ENCODE measurements around the gene RAB20.

RAB20 gene

DNA sequence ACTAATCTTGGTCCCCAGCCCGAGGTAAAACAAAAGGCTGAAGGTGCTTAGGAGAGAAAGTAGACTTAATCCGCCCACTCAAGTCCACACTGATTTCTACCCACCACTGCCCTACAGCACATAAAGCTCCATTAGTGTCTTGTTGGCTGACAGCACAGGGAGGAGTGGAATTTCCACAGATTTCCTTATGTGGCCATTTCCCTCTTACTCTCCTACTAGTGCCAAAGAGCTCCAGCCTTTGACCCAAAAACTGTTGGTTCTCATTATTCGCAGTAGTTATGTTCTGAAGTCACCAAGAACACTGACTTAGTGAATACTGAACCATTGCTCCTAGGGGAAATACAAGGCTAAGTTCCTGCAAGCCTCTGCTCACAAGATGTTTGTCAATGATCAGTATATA lies 61.2 kb downstream of the RAB20 start:
- no peaks in the 10 kb centered on the region for H3K9me2 ChIP-seq (replicated peaks; ENCODE audit: low read depth, low read length)

DNA sequence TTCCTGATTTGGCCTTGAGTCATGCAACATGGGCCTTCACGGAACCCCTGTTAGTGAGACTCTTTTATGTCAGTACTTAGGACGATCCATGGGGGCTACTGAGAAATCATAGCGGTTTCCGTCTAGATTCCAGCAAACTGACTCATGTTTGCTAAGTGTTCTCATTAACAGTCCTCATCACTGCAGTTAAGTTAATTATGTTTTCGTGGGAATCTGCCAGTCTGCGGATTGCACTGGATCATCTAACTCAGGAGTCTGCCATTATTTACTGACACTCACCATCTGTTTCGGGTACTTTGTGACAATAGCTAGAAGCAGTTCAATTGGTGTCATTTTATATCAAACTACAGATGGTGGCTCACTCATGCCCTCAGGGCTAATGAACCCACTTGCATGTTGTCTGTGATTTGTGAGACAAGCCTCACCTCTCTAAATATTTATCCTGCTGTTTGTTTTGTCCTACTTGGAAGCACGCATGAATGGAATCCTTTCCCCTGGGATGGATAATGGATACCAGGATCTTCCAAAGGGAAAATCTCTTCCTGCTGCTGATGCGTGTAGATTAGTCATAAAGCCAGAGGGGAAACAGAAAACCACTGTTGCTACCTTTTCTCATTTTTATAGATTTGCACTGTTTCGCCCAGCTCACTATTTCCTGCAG lies 61.8 kb downstream of the RAB20 start:
- Histone ChIP-seq H3K9me2 (replicated peaks; ENCODE audit: low read depth, low read length) (no peaks in the 10 kb centered on the region), H3K4me2 (ENCODE audit: low read depth, low read length, poor library complexity, severe bottlenecking) (no peak overlapping the region), H3K4me3 (ENCODE audit: low read length, poor library complexity, severe bottlenecking) (no peak overlapping the region), H3K9ac (ENCODE audit: low read depth, low read length, poor library complexity, severe bottlenecking) (no peak overlapping the region), H2AFZ (ENCODE audit: low read length) (no peak overlapping the region), H3F3A (ENCODE audit: low read depth) (no peaks in the 10 kb centered on the region), H3K9me3 (ENCODE audit: insufficient read depth, low read depth, low read length) (no peaks in the 10 kb centered on the region), H3K4me1 (ENCODE audit: insufficient read depth, low read length, poor library complexity, severe bottlenecking) (no peaks in the 10 kb centered on the region), H4K20me1 (ENCODE audit: insufficient read depth, low read length, poor library complexity, severe bottlenecking) (no peaks in the 10 kb centered on the region), H3K36me3 (ENCODE audit: insufficient read depth, low read length) (no peaks in the 10 kb centered on the region), H3K27me3 (ENCODE audit: insufficient read depth, low read length, poor library complexity, severe bottlenecking) (no peaks in the 10 kb centered on the region), H3K79me2 (ENCODE audit: insufficient read depth, low read length) (no peaks in the 10 kb centered on the region)
- no peak for TF ChIP-seq EZH2phosphoT487 (IDR thresholded peaks at IDR 0.05; ENCODE audit: borderline replicate concordance)
- TF ChIP-seq, protein P1, sequence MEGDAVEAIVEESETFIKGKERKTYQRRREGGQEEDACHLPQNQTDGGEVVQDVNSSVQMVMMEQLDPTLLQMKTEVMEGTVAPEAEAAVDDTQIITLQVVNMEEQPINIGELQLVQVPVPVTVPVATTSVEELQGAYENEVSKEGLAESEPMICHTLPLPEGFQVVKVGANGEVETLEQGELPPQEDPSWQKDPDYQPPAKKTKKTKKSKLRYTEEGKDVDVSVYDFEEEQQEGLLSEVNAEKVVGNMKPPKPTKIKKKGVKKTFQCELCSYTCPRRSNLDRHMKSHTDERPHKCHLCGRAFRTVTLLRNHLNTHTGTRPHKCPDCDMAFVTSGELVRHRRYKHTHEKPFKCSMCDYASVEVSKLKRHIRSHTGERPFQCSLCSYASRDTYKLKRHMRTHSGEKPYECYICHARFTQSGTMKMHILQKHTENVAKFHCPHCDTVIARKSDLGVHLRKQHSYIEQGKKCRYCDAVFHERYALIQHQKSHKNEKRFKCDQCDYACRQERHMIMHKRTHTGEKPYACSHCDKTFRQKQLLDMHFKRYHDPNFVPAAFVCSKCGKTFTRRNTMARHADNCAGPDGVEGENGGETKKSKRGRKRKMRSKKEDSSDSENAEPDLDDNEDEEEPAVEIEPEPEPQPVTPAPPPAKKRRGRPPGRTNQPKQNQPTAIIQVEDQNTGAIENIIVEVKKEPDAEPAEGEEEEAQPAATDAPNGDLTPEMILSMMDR (conservative IDR thresholded peaks at IDR 0.05; ENCODE audit: low read length), result no peak

More for the DNA sequence above, 61.2 kb downstream of the RAB20 start:
- TF ChIP-seq, protein P1 (conservative IDR thresholded peaks at IDR 0.05; ENCODE audit: low read length), result no peak
- no peak for TF ChIP-seq EZH2phosphoT487 (IDR thresholded peaks at IDR 0.05; ENCODE audit: borderline replicate concordance)
- Histone ChIP-seq H3K27me3 (ENCODE audit: insufficient read depth, low read length, poor library complexity, severe bottlenecking) (no peaks in the 10 kb centered on the region), H3F3A (ENCODE audit: low read depth) (no peaks in the 10 kb centered on the region), H3K9ac (ENCODE audit: low read depth, low read length, poor library complexity, severe bottlenecking) (no peak overlapping the region), H3K4me1 (ENCODE audit: insufficient read depth, low read length, poor library complexity, severe bottlenecking) (no peaks in the 10 kb centered on the region), H3K4me2 (ENCODE audit: low read depth, low read length, poor library complexity, severe bottlenecking) (no peak overlapping the region), H3K36me3 (ENCODE audit: insufficient read depth, low read length) (no peaks in the 10 kb centered on the region), H3K79me2 (ENCODE audit: insufficient read depth, low read length) (no peaks in the 10 kb centered on the region), H3K4me3 (ENCODE audit: low read length, poor library complexity, severe bottlenecking) (no peak overlapping the region), H4K20me1 (ENCODE audit: insufficient read depth, low read length, poor library complexity, severe bottlenecking) (no peaks in the 10 kb centered on the region), H3K9me3 (ENCODE audit: insufficient read depth, low read depth, low read length) (no peaks in the 10 kb centered on the region), H2AFZ (ENCODE audit: low read length) (no peak overlapping the region)

DNA sequence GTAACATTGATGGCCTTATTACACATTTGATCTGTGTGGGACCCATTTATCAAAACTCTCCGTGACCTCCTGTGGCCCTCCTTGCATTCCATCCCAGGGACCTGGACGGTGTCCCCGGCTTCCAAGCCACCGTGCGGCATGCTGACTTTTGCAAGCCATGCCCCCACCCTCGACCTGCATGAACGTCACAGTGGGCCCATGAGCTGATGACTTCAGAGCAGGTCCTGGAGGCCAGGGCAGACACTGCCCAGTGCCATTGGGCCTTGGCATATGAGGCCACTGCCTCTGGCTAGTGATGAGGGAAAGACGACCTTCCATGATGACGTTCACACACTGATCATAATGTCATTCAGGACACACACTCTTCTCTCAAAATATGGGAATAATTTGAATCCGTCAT lies 62.8 kb downstream of the RAB20 start:
- no peak overlapping the region for H2AFZ ChIP-seq (ENCODE audit: low read length)
- no peak overlapping the region for H3K4me2 ChIP-seq (ENCODE audit: low read depth, low read length, poor library complexity, severe bottlenecking)
- H4K20me1 ChIP-seq (ENCODE audit: insufficient read depth, low read length, poor library complexity, severe bottlenecking), result no peaks in the 10 kb centered on the region
- no peaks in the 10 kb centered on the region for H3K36me3 ChIP-seq (ENCODE audit: insufficient read depth, low read length)
- H3K9me3 ChIP-seq (ENCODE audit: insufficient read depth, low read depth, low read length), result no peaks in the 10 kb centered on the region
- H3K4me1 ChIP-seq (ENCODE audit: insufficient read depth, low read length, poor library complexity, severe bottlenecking), result no peaks in the 10 kb centered on the region
- no peaks in the 10 kb centered on the region for H3K9me2 ChIP-seq (replicated peaks; ENCODE audit: low read depth, low read length)
- TF ChIP-seq, protein P1 (conservative IDR thresholded peaks at IDR 0.05; ENCODE audit: low read length), result no peak
- TF ChIP-seq EZH2phosphoT487 (IDR thresholded peaks at IDR 0.05; ENCODE audit: borderline replicate concordance), result no peak
- no peak overlapping the region for H3K4me3 ChIP-seq (ENCODE audit: low read length, poor library complexity, severe bottlenecking)
- H3F3A ChIP-seq (ENCODE audit: low read depth), result no peaks in the 10 kb centered on the region
- H3K79me2 ChIP-seq (ENCODE audit: insufficient read depth, low read length), result no peaks in the 10 kb centered on the region
- no peaks in the 10 kb centered on the region for H3K27me3 ChIP-seq (ENCODE audit: insufficient read depth, low read length, poor library complexity, severe bottlenecking)
- no peak overlapping the region for H3K9ac ChIP-seq (ENCODE audit: low read depth, low read length, poor library complexity, severe bottlenecking)
